ENCODE measurements around the gene ARHGEF18. TPM values are rescaled to one million over a fixed set of nuclear protein-coding genes. Genes with fewer than 3 reads are reported as not detected.
A peak's percentile ranks its signal among the peaks of the same experiment; 100 is the strongest.
"Not testable (repeated sequence)": the region's sequence is repeated elsewhere in the genome, so short reads cannot be mapped to it uniquely, and the experiment has no call there.

The ARHGEF18 gene
- total RNA-seq, 2 experiments from 2014 or later: 78.3 to 88.2 TPM

DNA sequence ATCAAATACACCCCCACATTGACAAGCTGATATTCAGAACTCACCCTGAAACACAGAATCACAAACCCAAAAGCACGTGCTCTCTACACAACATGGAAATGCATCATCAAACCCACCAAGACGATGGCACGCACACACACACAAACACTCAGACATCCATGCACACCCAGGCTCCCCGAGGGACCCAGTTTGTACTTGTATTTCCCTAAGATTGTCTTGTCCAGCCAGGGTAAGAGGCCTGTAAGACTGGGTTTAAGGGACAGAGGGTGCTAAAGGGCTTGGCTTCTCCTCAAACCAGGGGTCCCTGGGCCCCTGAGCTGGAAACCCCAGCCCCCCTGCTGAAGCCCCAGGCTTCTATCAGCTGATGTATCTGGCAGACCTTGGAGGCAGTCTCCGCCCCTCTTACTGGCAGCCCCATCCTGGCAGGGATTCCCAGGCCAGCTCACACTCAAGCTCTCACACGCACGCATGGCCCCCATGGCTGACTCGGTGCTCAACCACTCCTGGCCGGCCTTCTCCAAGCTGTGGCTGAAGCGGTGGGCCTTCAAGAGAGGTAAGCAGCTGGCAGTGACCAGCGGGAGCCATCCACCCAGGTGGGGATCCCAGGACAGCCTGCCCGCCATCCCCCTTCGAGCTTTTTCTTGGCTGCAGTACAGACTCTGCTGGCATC is 6.5 kb downstream of the ARHGEF18 start:
- H3K27me3 Mint-ChIP-seq: no peaks in the 10 kb centered on the region
- CTCF ChIA-PET: interaction anchor here (1.2 to 3.1 kb wide), 5 partner anchors 11 to 314 kb away, joined by 3 to 16 read pairs (median 4); partner anchors contain the start of gene RETN

DNA sequence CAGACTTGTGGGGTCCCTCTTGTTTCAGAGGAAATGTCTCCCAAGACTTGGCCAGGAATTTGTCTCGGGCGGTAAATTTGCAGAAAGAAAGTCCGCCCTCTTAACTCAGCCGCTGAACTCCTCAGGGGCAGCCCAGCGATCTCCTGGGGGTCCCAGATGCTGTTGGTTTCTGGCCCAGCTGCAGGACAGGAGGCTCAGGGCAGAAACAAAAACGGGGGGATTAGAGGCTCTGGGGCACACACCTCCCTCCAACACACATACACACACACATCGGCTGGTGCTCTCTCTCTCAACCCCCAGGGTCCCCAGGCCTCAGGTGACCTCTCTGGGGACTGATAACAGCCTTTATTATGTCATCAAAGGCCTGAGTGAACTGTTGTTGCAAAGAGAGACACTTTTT is 7.1 kb downstream of the ARHGEF18 start:
- Mint-ChIP-seq H3K27ac (no peak overlapping the region), H3K9me3 (peaks cover 10% of the 10 kb centered on the region), H3K27me3 (no peaks in the 10 kb centered on the region), H3K4me1 (peaks cover 60% of the 10 kb centered on the region), H3K4me3 (no peak overlapping the region), H3K36me3 (ENCODE audit: low read depth) (peaks cover 84% of the 10 kb centered on the region)
- ChIA-PET POLR2A (interaction anchor here (0.6 kb wide), 1 partner anchor 167 kb away, joined by 6 read pairs; no protein-coding TSS in a partner anchor), CTCF (interaction anchor here (3.1 kb wide), 1 partner anchor 11 kb away, joined by 16 read pairs; no protein-coding TSS in a partner anchor)
- DNase-seq: no peak

More for the DNA sequence above, 6.5 kb downstream of the ARHGEF18 start:
- Mint-ChIP-seq H3K36me3 (ENCODE audit: low read depth) (peaks cover 84% of the 10 kb centered on the region), H3K27ac (peak overlapping the region; percentile 68), H3K4me1 (peaks cover 64% of the 10 kb centered on the region), H3K4me3 (no peak overlapping the region), H3K9me3 (peaks cover 12% of the 10 kb centered on the region)
- POLR2A ChIA-PET: no interaction called here
- no peak for DNase-seq

DNA sequence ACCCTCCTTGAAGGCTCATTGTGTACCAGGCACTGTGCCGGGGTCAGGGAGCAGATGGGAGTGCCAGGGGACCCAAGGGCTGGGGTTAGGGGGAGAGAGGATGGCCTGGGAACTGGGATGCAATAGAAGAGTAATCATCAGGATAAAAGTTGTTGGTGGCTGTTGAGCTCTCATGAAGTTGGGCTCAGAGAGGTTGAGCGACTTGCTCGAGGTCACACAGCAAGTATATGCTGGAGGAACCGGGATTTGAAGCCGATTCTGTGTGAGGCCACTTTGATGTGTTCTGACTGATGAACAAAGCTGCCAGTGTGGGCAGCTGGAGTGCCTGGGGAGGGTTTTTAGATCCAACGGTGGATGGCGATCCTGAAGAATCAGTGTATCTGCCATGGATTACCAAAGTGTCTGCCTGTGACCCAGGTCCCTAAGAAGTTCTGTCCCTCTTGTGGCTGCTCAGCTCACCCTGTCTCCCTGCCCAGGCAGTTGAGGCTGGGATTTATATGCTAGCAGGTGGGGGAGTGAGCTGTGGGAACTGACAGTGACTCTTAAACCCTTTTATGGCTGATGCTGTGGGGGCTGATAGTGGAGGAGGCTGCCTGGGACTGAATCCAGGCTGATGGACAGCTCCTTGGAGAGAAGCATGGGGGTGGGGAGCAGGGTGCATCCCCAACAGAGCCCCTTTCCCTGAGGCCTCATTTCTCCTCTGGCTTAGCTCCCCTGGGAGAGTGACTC is 8.3 kb downstream of the ARHGEF18 start:
- Mint-ChIP-seq H3K36me3 (ENCODE audit: low read depth) (peaks cover 79% of the 10 kb centered on the region), H3K4me1 (peaks cover 52% of the 10 kb centered on the region), H3K27ac (no peak overlapping the region), H3K4me3 (no peak overlapping the region), H3K27me3 (no peaks in the 10 kb centered on the region), H3K9me3 (peaks cover 6% of the 10 kb centered on the region)
- CTCF ChIA-PET: interaction anchor here (0.5 kb wide), 1 partner anchor 81 kb away, joined by 7 read pairs; no protein-coding TSS in a partner anchor
- POLR2A ChIA-PET: no interaction called here
- no peak for DNase-seq

DNA sequence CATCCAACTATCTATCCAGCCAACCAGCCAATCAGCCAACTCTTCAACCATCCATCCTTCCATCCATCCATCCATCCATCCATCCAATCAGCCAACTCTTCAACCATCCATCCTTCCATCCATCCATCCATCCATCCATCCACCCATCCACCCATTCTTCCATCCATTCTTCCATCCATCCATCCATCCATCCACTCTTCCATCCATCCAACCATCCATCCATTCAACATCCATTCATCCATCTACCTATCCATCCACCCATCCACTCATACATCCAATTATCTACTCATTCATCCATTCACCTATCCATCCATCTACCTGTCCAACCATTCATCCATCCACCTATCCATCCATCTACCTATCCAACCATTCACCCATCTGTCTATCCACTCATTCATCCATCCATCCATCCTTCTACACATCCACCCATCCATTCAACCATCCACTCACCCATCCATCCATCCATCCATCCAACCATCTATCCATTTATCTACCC is 9.4 kb downstream of the ARHGEF18 start:
- Mint-ChIP-seq H3K36me3 (ENCODE audit: low read depth) (peaks cover 83% of the 10 kb centered on the region), H3K9me3 (peaks cover 4% of the 10 kb centered on the region), H3K4me1 (peaks cover 49% of the 10 kb centered on the region), H3K4me3 (no peak overlapping the region), H3K27me3 (no peaks in the 10 kb centered on the region), H3K27ac (no peak overlapping the region)
- CTCF ChIA-PET: interaction anchor here (2.0 to 2.3 kb wide), 2 partner anchors 8 to 12 kb away, joined by 8 read pairs; partner anchors contain the start of gene ARHGEF18
- no peak for DNase-seq
- POLR2A ChIA-PET: no interaction called here

- CTCF ChIA-PET: interaction anchor here (0.6 to 2.3 kb wide), 4 partner anchors 11 to 193 kb away, joined by 3 to 8 read pairs (median 3); partner anchors contain the start of gene ARHGEF18
- Mint-ChIP-seq H3K9me3 (peaks cover 4% of the 10 kb centered on the region), H3K4me3 (no peak overlapping the region), H3K27ac (no peak overlapping the region), H3K4me1 (peaks cover 39% of the 10 kb centered on the region), H3K27me3 (no peaks in the 10 kb centered on the region), H3K36me3 (ENCODE audit: low read depth) (peaks cover 85% of the 10 kb centered on the region)
- DNase-seq: no peak
- POLR2A ChIA-PET: no interaction called here
Observed at GRCh38 chr19:7360393-7360984, 11.8 kb downstream of the ARHGEF18 start.

DNA sequence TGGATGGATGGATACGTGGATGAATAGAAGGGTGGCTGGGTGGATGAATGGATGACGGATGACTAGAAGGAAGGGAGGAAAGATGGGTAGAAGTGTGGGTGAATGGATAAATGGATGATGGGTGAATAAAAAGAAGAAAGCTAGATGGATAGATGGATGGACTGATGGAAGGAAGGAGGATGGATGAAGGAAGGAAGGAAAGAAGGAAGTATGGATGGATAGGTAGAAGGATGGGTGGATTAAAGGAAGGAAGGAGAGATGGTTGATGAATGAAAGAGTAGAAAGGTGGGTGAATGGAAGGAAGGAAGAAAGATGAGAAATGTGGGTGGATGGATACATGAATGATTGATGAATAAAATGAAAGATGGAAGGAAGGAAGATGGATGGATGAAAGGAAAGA is 14.5 kb downstream of the ARHGEF18 start:
- Mint-ChIP-seq H3K36me3 (ENCODE audit: low read depth) (peaks cover 76% of the 10 kb centered on the region), H3K27ac (no peak overlapping the region), H3K4me1 (peaks cover 24% of the 10 kb centered on the region), H3K9me3 (peaks cover 2% of the 10 kb centered on the region), H3K27me3 (no peaks in the 10 kb centered on the region), H3K4me3 (no peak overlapping the region)
- POLR2A ChIA-PET: no interaction called here
- CTCF ChIA-PET: interaction anchor here (0.8 kb wide), 1 partner anchor 9 kb away, joined by 3 read pairs; no protein-coding TSS in a partner anchor
- DNase-seq: no peak

GRCh38 chr19:7366701-7367420 is 18.1 kb downstream of the ARHGEF18 start:
- peak; percentile 48 for DNase-seq
- peaks cover 13% of the 10 kb centered on the region for H3K4me1 Mint-ChIP-seq
- H3K36me3 Mint-ChIP-seq (ENCODE audit: low read depth): peaks cover 65% of the 10 kb centered on the region
- CTCF ChIA-PET: interaction anchor here (0.9 to 2.4 kb wide), 7 partner anchors 10 to 314 kb away, joined by 3 to 16 read pairs (median 5); partner anchors contain the start of gene TRAPPC5
- H3K9me3 Mint-ChIP-seq: no peaks in the 10 kb centered on the region
- no peaks in the 10 kb centered on the region for H3K27me3 Mint-ChIP-seq
- no peak overlapping the region for H3K4me3 Mint-ChIP-seq
- POLR2A ChIA-PET: interaction anchor here (0.6 kb wide), 1 partner anchor 1156 kb away, joined by 3 read pairs; no protein-coding TSS in a partner anchor
- no peak overlapping the region for H3K27ac Mint-ChIP-seq

GRCh38 chr19:7368456-7368855 is 19.7 kb downstream of the ARHGEF18 start:
- peaks cover 61% of the 10 kb centered on the region for H3K36me3 Mint-ChIP-seq (ENCODE audit: low read depth)
- H3K9me3 Mint-ChIP-seq: no peaks in the 10 kb centered on the region
- H3K27me3 Mint-ChIP-seq: no peaks in the 10 kb centered on the region
- no peak overlapping the region for H3K27ac Mint-ChIP-seq
- DNase-seq: no peak
- ChIA-PET CTCF (interaction anchor here (1.0 kb wide), 1 partner anchor 313 kb away, joined by 4 read pairs; the partner anchor contains the start of gene TRAPPC5), POLR2A (no interaction called here)
- H3K4me1 Mint-ChIP-seq: peaks cover 7% of the 10 kb centered on the region
- no peak overlapping the region for H3K4me3 Mint-ChIP-seq

DNA sequence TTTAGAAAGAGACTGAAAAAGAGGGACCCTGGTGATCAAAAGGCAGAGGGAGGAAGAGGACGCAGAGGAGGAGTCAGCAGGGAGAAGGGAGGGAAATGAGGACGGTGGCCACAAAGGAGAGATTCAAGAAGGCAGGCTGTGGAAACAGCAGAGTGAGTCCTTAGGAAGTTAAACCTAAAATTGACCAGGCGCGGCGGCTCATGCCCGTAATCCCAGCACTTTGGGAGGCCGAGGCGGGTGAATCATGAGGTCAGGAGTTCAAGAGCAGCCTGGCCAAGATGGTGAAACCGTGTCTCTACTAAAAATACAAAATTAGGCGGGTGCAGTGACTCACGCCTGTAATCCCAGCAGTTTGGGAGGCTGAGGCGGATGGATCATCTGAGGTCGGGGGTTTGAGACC is 20.1 kb downstream of the ARHGEF18 start:
- H3K4me1 Mint-ChIP-seq, POLR2A ChIA-PET, H3K27ac Mint-ChIP-seq, H3K4me3 Mint-ChIP-seq, H3K27me3 Mint-ChIP-seq, H3K9me3 Mint-ChIP-seq, DNase-seq: not testable (repeated sequence)
- peaks cover 57% of the 10 kb centered on the region for H3K36me3 Mint-ChIP-seq (ENCODE audit: low read depth)
- CTCF ChIA-PET: interaction anchor here (1.0 kb wide), 1 partner anchor 312 kb away, joined by 4 read pairs; the partner anchor contains the start of gene TRAPPC5

DNA sequence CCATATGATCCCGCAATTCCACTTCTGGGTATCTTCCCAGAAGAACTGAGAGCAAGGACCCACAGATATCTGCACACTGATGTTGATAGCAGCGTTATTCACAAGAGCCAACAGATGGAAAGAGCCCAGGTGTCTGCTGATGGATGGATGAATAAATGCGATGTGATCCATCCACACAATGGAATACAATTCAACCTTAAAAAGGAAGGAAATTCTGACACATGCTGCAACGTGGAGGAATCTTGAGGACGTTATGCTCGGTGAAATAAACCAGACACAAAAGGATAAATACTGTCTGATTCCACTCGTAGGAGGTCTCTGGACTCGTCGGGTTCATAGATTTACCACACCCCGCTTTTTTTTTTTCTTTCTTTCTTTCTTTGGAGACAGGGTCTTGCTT is 21.8 kb downstream of the ARHGEF18 start:
- no peak overlapping the region for H3K27ac Mint-ChIP-seq
- no peak overlapping the region for H3K4me3 Mint-ChIP-seq
- no peaks in the 10 kb centered on the region for H3K9me3 Mint-ChIP-seq
- CTCF ChIA-PET: interaction anchor here (1.7 kb wide), 1 partner anchor 16 kb away, joined by 5 read pairs; no protein-coding TSS in a partner anchor
- no peak for DNase-seq
- POLR2A ChIA-PET: no interaction called here
- no peaks in the 10 kb centered on the region for H3K27me3 Mint-ChIP-seq
- H3K4me1 Mint-ChIP-seq: peaks cover 4% of the 10 kb centered on the region
- peaks cover 58% of the 10 kb centered on the region for H3K36me3 Mint-ChIP-seq (ENCODE audit: low read depth)

- H3K27me3 Mint-ChIP-seq: no peaks in the 10 kb centered on the region
- peaks cover 59% of the 10 kb centered on the region for H3K36me3 Mint-ChIP-seq (ENCODE audit: low read depth)
- H3K4me1 Mint-ChIP-seq: peaks cover 4% of the 10 kb centered on the region
- CTCF ChIA-PET: interaction anchor here (1.2 to 1.7 kb wide), 2 partner anchors 9 to 17 kb away, joined by 3 to 5 read pairs; no protein-coding TSS in a partner anchor
- no peak overlapping the region for H3K4me3 Mint-ChIP-seq
- no peaks in the 10 kb centered on the region for H3K9me3 Mint-ChIP-seq
- no peak for DNase-seq
- H3K27ac Mint-ChIP-seq: peak overlapping the region; percentile 17
- POLR2A ChIA-PET: no interaction called here
Observed at GRCh38 chr19:7371001-7371400, 22.3 kb downstream of the ARHGEF18 start.

GRCh38 chr19:7372810-7373209 is 24.1 kb downstream of the ARHGEF18 start:
- Mint-ChIP-seq H3K27ac (no peak overlapping the region), H3K9me3 (no peaks in the 10 kb centered on the region), H3K4me3 (no peak overlapping the region)

More at GRCh38 chr19:7372810-7373209, 24.1 kb downstream of the ARHGEF18 start:
- POLR2A ChIA-PET: no interaction called here
- no peaks in the 10 kb centered on the region for H3K4me1 Mint-ChIP-seq
- H3K27me3 Mint-ChIP-seq: no peaks in the 10 kb centered on the region
- DNase-seq: no peak
- H3K36me3 Mint-ChIP-seq (ENCODE audit: low read depth): peaks cover 61% of the 10 kb centered on the region
- CTCF ChIA-PET: interaction anchor here (0.7 kb wide), 2 partner anchors 9 to 12 kb away, joined by 3 read pairs; no protein-coding TSS in a partner anchor
